ENCODE measurements around the gene ALDH3A1.

ALDH3A1 gene

GRCh38 chr17:19741832-19742457 lies 6.2 kb downstream of the ALDH3A1 start:
- DNase-seq (ENCODE audit: low read depth in 2 of 2): no peak

GRCh38 chr17:19740933-19741332 lies 7.2 kb downstream of the ALDH3A1 start:
- DNase-seq (ENCODE audit: low read depth in 2 of 2): no peak

GRCh38 chr17:19739241-19740201 lies 8.6 kb downstream of the ALDH3A1 start:
- DNase-seq (ENCODE audit: low read depth in 2 of 2): no peak

- no peak for DNase-seq (ENCODE audit: low read depth in 2 of 2)
These were observed 9.3 kb downstream of the ALDH3A1 start for GRCh38 chr17:19738757-19739156.

- no peak for DNase-seq (ENCODE audit: low read depth in 2 of 2)
These were observed 10.0 kb downstream of the ALDH3A1 start for GRCh38 chr17:19738073-19738449.

DNA sequence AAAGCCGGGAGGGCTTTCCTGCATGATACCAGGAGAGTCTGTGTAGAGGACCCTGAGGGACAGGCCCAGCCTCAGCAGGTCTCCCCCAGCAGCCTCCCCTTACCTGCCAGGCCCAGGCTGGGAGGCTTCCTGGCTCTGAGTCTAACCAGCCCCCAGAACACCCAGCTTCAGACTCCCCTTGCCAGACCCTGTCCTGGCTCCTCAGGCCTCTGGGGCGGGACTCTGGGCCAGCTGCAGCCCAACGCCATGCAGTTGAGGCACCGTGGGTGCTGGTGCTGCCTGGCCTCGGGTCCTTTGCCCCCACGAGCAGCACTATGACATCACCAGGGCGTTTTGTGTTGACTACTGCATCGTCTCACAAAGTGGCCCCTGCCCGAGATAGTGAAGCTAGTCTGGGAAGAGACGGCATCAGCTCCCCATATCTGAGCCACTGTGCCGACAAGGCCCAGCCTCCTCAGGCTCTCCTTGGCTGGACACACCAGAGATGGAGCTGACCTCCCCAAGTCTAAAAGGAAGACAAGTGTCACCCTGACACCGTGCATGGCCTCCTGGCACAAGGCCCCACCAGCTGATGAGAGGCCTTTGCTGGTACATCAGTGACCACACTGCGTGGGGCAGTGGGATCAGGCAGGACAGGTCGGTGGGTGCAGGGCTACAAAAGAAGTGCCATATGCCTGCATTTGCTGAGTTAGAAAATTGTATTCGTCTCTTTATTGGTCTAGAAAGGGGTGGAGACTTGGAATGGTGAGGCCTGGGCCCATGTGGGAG lies 10.6 kb downstream of the ALDH3A1 start:
- DNase-seq (ENCODE audit: low read depth in 2 of 2): no peak

DNA sequence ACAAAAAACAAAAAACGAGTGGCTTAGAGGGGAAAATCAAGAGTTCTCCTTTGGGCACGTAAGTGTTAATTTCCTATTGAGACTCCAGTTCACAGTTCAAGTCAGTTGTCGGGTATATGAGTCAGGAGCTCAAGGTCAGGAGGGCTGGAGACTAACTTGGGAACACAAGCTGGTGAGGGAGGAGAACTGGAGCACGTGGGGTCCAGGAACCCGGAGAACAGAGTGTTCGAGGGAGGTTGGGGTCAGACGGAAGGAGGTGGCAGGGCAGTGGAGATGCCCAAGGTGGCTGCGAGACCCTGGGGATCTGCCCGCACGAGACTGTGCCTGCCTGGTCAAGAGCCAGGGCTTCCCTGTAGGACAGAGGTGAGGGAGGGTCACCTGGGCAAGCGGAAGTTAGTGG lies 12.0 kb downstream of the ALDH3A1 start:
- DNase-seq (ENCODE audit: low read depth in 2 of 2): no peak

DNA sequence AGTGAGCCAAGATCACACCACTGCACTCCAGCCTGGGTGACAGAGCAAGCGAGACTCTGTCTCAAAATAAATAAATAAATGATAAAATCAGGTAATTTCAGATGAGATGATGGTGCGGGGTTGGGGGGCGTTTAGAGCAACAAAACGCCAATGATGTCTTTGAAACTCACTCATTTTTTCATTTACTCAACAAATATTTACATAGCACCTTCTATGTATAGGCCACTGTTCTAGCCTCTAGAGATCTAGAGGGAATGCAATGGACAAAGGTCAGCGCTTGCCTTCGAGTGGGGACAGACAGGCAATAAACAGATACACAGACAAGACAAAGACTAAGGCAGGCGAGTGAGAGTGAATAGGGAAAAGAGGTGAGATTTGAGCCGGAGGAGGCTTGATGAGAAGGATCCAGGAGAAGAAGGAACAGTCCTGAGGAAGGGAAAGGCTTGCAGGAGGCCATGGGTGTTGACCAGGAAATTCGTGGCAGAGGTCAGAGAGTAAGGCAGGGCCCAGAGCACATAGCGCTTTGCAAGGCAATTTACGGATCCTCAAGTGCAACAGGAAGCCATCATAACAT lies 14.1 kb downstream of the ALDH3A1 start:
- DNase-seq (ENCODE audit: low read depth in 2 of 2): no peak

GRCh38 chr17:19731626-19732025 lies 16.5 kb downstream of the ALDH3A1 start:
- no peak for DNase-seq (ENCODE audit: low read depth in 2 of 2)

DNA sequence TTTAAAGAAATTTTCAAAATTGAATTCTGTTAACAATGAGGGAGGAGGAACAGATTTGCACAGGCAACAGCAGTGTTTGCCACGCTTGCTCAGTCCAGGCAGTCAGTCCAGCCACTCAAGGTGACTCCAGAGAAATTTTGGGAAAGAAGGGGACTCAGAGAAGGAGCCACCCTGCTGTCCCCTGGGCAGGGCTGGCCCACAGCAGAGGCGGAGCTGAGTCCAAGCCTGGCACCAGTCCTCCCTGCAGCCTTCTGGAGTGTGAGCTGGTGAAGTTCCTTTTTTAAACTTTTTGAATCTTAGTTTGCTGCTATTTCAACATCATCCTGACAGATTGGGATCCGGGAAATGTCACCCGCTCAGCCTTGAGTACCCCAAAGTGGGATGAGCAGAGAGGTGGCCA lies 17.3 kb downstream of the ALDH3A1 start:
- no peak for DNase-seq (ENCODE audit: low read depth in 2 of 2)

GRCh38 chr17:19729900-19730299 lies 18.2 kb downstream of the ALDH3A1 start:
- no peak for DNase-seq (ENCODE audit: low read depth in 2 of 2)

- no peak for DNase-seq (ENCODE audit: low read depth in 2 of 2)
These were observed 20.0 kb downstream of the ALDH3A1 start for GRCh38 chr17:19728084-19728495.

DNA sequence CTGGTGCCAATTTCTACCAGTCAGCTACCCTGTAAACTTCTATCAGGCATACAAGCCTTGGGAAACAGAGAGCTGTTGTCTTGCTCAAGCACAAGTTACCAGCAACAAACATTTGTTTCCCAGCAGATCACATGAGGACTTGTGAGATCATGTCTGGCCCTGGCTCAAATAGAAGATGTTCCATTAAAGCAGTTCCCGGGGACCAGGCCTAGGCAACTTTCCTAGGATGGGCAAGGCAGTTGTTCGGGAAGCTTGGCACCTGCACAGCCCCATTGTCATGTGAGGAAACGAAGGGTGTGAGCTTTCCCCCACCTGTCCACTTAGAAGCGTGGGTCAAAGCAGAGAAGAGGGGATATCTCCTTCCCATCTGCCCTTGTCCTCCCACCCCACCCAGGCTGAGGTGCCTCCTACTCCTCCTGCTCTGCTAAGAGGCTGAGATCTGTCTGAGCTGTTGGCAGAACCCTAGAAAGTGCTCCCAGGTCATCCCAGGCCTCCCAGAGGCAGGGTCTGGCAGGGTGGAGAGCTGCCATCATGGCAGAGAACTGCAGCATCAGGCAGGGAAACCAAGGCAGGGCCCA lies 20.5 kb downstream of the ALDH3A1 start:
- no peak for DNase-seq (ENCODE audit: low read depth in 2 of 2)

DNA sequence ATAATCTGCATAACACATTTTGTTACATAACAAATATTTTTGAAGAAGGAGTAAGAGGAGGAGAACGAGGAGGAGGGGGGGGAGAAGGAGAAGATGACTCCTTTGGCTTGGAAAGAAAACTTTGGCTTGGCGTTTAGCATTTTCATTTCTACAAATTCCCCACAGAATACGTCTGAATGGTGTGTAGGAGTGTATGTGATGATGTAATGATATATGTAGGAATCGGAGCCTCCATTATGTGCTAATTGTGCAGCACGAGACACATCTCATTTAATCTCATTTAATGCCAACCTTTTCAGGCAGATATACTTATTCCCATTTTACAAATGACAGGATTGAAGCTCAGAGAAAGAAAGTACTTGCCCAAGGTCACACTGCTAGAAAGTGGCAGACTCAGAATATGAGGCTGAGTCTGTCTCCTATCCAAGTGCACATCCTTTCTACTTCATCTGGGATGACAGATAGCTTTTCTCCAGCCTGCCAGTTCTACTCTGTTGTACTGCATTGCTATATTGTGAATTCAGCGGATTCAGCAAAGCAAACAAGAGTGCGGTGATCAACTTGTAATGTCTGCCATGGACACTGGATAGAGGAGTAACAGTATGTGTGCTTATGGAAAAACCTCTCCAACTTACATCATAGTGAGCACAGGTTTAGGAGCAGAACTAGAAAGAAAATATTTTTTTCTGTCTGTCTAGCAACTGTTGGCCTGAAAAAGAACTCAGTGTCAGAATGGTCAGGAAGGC lies 21.3 kb downstream of the ALDH3A1 start:
- DNase-seq (ENCODE audit: low read depth in 2 of 2): no peak

DNA sequence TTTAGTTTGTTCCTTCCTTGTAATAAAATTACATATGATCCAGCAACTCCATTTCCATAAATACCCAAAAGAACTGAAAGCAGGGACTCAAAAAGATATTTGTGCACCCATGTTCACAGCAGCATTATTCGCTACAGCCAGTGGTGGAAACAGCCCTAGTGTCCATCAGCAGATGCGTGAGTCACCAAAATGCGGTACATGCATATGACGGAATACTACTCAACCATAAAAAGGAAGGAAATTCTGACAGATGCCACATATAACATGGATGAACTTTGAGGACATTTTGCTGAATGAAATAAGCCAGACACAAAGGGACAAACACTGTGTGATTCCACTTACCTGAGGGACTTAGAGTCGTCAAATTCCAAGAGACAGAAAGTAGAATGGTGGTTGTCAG lies 22.6 kb downstream of the ALDH3A1 start:
- DNase-seq (ENCODE audit: low read depth in 2 of 2): no peak

GRCh38 chr17:19724501-19725420 lies 23.3 kb downstream of the ALDH3A1 start:
- DNase-seq (ENCODE audit: low read depth in 2 of 2): no peak

GRCh38 chr17:19723964-19724363 lies 24.1 kb downstream of the ALDH3A1 start:
- no peak for DNase-seq (ENCODE audit: low read depth in 2 of 2)

DNA sequence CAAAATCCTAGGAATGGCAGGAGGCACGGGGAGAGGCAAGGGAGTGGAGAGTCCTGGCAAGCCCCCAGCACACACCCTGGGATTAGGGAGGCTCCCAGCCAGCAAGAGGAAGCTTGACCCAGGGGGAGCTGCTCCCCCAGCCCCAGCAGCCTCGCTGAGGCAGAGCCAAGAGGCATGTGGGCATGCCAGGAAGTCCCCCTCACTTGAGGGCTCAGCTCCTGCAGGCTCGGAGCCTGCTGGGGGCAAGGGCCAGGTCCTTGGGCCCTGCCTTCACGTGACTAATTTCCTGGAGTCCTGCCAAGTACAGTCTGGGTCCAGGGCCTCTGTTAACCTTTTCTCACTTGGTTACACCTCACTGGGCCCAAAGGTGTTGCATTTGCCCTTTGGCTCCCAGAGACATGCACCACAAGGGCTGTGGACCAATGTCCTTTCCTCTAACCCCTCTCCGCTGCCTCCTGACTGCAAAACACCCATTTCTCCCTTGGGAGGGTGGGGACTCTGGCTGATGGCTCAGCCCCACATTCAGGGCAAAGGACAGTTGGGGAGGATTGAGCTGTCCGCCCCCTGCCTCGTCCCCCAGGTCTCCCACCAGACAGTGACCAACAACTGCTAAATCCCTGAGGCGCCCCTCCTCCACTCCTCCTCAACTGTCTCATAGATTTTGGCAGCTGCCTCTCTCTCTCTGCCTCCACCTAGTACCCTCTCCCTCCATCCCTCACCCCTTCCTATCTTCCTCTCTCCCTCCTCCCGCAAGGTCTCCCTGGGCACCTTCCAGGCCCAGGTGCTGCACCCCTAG lies 27.3 kb downstream of the ALDH3A1 start:
- DNase-seq (ENCODE audit: low read depth in 2 of 2): no peak

GRCh38 chr17:19720210-19720475 lies 28.0 kb downstream of the ALDH3A1 start:
- no peak for DNase-seq (ENCODE audit: low read depth in 2 of 2)
